ENCODE results near the gene ITFG1.
"Not testable (repeated sequence)": the region's sequence is repeated elsewhere in the genome, so short reads cannot be mapped to it uniquely, and the experiment has no call there.

ITFG1 gene

GRCh38 chr16:47162670-47163420 lies 298.0 kb downstream of the ITFG1 start:
- TF ChIP-seq CTCF (IDR thresholded peaks at IDR 0.05; ENCODE audit: low read depth, low read length, missing control alignments) = no peak

DNA sequence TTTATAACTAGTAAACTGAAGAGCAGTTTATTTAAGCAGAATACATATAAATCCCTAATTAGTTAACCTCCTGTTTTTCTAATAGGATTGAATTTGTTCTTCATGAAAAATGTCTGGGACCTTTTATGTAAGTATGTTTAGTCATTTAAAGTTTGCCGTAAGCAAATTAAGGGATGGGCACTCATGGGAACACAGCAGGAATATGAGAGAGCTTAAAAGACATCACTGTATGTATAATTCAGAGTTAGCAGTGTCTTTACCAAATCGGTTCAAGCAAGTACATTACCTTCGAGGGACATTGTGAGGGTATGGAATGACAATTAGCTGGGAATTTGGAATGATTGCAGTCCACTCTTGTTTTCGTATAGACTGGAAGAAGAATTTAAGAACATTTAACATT lies 299.4 kb downstream of the ITFG1 start:
- DNase-seq (ENCODE audit: extremely low read depth, low read depth) = no peak
- H3K4me3 ChIP-seq (replicated peaks; ENCODE audit: low read depth, low read length) = no peak overlapping the region
- no peak for TF ChIP-seq CTCF (IDR thresholded peaks at IDR 0.05; ENCODE audit: low read depth, low read length, missing control alignments)

More at GRCh38 chr16:47162670-47163420, 298.0 kb downstream of the ITFG1 start:
- no peak for DNase-seq (ENCODE audit: extremely low read depth, low read depth)
- no peak overlapping the region for H3K4me3 ChIP-seq (replicated peaks; ENCODE audit: low read depth, low read length)

DNA sequence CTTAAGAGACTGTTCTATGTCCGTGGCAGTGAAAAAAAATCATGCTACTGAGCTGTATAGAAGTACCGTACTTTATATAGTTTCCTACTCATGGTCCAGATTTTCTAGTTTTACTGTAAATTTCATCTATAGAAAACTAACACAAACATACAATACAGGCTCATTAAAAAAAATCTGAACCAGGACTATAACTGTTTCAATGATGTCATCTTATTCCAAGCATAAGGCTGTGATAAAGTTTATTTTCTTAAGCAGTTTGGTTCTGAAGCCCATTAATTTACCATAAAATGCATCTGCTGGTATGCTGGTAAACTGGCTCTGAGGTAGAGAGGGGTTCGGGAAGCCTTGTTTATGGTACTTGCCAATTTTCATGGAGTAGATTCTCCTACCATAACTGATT lies 300.4 kb downstream of the ITFG1 start:
- no peak for DNase-seq (ENCODE audit: extremely low read depth, low read depth)
- no peak for TF ChIP-seq CTCF (IDR thresholded peaks at IDR 0.05; ENCODE audit: low read depth, low read length, missing control alignments)
- H3K4me3 ChIP-seq (replicated peaks; ENCODE audit: low read depth, low read length) = no peak overlapping the region

- H3K4me3 ChIP-seq (replicated peaks; ENCODE audit: low read depth, low read length) = no peak overlapping the region
Measured at GRCh38 chr16:47158992-47159391, 301.9 kb downstream of the ITFG1 start.

GRCh38 chr16:47156680-47157215 lies 304.1 kb downstream of the ITFG1 start:
- H3K4me3 ChIP-seq (replicated peaks; ENCODE audit: low read depth, low read length) = no peak overlapping the region
- no peak for DNase-seq (ENCODE audit: extremely low read depth, low read depth)
- TF ChIP-seq CTCF (IDR thresholded peaks at IDR 0.05; ENCODE audit: low read depth, low read length, missing control alignments) = no peak

More at GRCh38 chr16:47158992-47159391, 301.9 kb downstream of the ITFG1 start:
- DNase-seq (ENCODE audit: extremely low read depth, low read depth) = no peak
- TF ChIP-seq CTCF (IDR thresholded peaks at IDR 0.05; ENCODE audit: low read depth, low read length, missing control alignments) = no peak

DNA sequence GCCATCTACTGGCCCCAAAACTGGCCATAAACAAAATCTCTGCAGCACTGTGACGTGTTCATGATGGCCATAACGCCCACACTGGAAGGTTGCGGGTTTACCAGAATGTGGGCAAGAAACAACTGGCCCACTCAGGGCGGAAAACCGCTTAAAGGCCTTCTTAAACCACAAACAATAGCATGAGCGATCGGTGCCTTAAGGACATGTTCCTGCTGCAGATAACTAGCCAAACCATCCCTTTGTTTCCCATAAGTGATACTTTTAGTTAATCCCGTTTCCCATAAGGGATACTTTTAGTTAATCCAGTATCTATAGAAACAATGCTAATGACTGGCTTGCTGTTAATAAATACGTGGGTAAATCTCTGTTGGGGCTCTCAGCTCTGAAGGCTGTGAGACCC lies 308.4 kb downstream of the ITFG1 start:
- DNase-seq (ENCODE audit: extremely low read depth, low read depth); H3K4me3 ChIP-seq (replicated peaks; ENCODE audit: low read depth, low read length): not testable (repeated sequence)

- TF ChIP-seq CTCF (IDR thresholded peaks at IDR 0.05; ENCODE audit: low read depth, low read length, missing control alignments) = no peak
- no peak overlapping the region for H3K4me3 ChIP-seq (replicated peaks; ENCODE audit: low read depth, low read length)
- DNase-seq (ENCODE audit: extremely low read depth, low read depth) = no peak
Measured at GRCh38 chr16:47150067-47150466, 310.8 kb downstream of the ITFG1 start.

All from HFF-Myc (cell line).